T-helper 1 cell (primary cell): Measurements from ENCODE around the gene SMDT1.

ENCODE experiments used
- DNase-seq, 5 donors: peaks; one replicate each; pipeline ENCODE4 v3.0.0-alpha.2; 2012 to 2020
- total RNA-seq, 4 donors: gene quantifications; one replicate each; lab custom pipeline; 2026; lab: John Stamatoyannopoulos, UW

SMDT1 gene
- 11.3 to 20.3 (median 16.0) reads per million in 4 donors for total RNA-seq

- DNase-seq: peak; percentile 98 to 99 (median 98)
Measured at GRCh38 chr22:42079319-42080251, at the start of gene SMDT1. Gene SMDT1 (plus strand): TSS chr22:42079700. CDS start chr22:42079769, 69 bp downstream.

GRCh38 chr22:42033263-42034181 lies 46.0 kb upstream of the SMDT1 start:
- DNase-seq: no peak

- DNase-seq: no peak
Measured at GRCh38 chr22:42035256-42035655, 44.2 kb upstream of the SMDT1 start.

- no peak for DNase-seq
Measured at GRCh38 chr22:42039271-42039670, 40.2 kb upstream of the SMDT1 start.

- DNase-seq: no peak
Measured at GRCh38 chr22:42041784-42042183, 37.7 kb upstream of the SMDT1 start.

GRCh38 chr22:42050641-42051180 lies 28.8 kb upstream of the SMDT1 start:
- no peak for DNase-seq

GRCh38 chr22:42052765-42053164 lies 26.7 kb upstream of the SMDT1 start:
- DNase-seq: no peak

- DNase-seq: no peak
Measured at GRCh38 chr22:42056757-42057511, 22.6 kb upstream of the SMDT1 start.

GRCh38 chr22:42060489-42060888 lies 19.0 kb upstream of the SMDT1 start:
- no peak for DNase-seq

- no peak for DNase-seq
Measured at GRCh38 chr22:42061041-42061440, 18.5 kb upstream of the SMDT1 start.

GRCh38 chr22:42062506-42063170 lies 16.9 kb upstream of the SMDT1 start:
- DNase-seq: no peak

GRCh38 chr22:42064629-42065028 lies 14.9 kb upstream of the SMDT1 start:
- DNase-seq: no peak

- no peak for DNase-seq
Measured at GRCh38 chr22:42065438-42066125, 13.9 kb upstream of the SMDT1 start.

GRCh38 chr22:42066126-42066761 lies 13.3 kb upstream of the SMDT1 start:
- no peak for DNase-seq

- DNase-seq: no peak
Measured at GRCh38 chr22:42066937-42067336, 12.6 kb upstream of the SMDT1 start.

GRCh38 chr22:42067671-42068251 lies 11.7 kb upstream of the SMDT1 start:
- DNase-seq: no peak

GRCh38 chr22:42068291-42068690 lies 11.2 kb upstream of the SMDT1 start:
- DNase-seq: no peak

GRCh38 chr22:42069801-42070516 lies 9.5 kb upstream of the SMDT1 start:
- DNase-seq: no peak
